HL-60/S4 (cell line): ENCODE results near the gene DNAAF5.

Experiments
- in situ Hi-C: fragments of 300-500 bp; cut with MboI; formaldehyde crosslinking; loops from 2 replicates; pipeline ENCODE4 v1.14.3; 2022; ENCODE audit warnings: low sequenced_read_pairs

Gene DNAAF5

GRCh38 chr7:763762-764161 lies 37.3 kb downstream of the DNAAF5 start:
- in situ Hi-C loops = no loop called here

GRCh38 chr7:765383-765782 lies 38.9 kb downstream of the DNAAF5 start:
- in situ Hi-C loops = no loop called here

- in situ Hi-C loops = no loop called here
Observed at GRCh38 chr7:767580-767940, 41.1 kb downstream of the DNAAF5 start.

- in situ Hi-C loops = no loop called here
Observed at GRCh38 chr7:767941-768731, 41.6 kb downstream of the DNAAF5 start.

- in situ Hi-C loops = no loop called here
Observed at GRCh38 chr7:768881-769504, 42.5 kb downstream of the DNAAF5 start.

- in situ Hi-C loops = loop anchor here (10.0 kb wide), 1 partner anchor 456 kb away; no protein-coding TSS in a partner anchor
Observed at GRCh38 chr7:770336-770735, 43.8 kb downstream of the DNAAF5 start.

- in situ Hi-C loops = loop anchor here (10.0 kb wide), 1 partner anchor 456 kb away; no protein-coding TSS in a partner anchor
Observed at GRCh38 chr7:770741-771166, 44.3 kb downstream of the DNAAF5 start.

- in situ Hi-C loops = loop anchor here (10.0 kb wide), 1 partner anchor 457 kb away; no protein-coding TSS in a partner anchor
Observed at GRCh38 chr7:771234-772004, 44.9 kb downstream of the DNAAF5 start.

GRCh38 chr7:772005-772294 lies 45.5 kb downstream of the DNAAF5 start:
- in situ Hi-C loops = loop anchor here (10.0 kb wide), 1 partner anchor 457 kb away; no protein-coding TSS in a partner anchor

GRCh38 chr7:772392-772791 lies 45.9 kb downstream of the DNAAF5 start:
- in situ Hi-C loops = loop anchor here (10.0 kb wide), 1 partner anchor 458 kb away; no protein-coding TSS in a partner anchor

GRCh38 chr7:772861-773621 lies 46.5 kb downstream of the DNAAF5 start:
- in situ Hi-C loops = loop anchor here (10.0 kb wide), 1 partner anchor 458 kb away; no protein-coding TSS in a partner anchor

- in situ Hi-C loops = loop anchor here (10.0 kb wide), 1 partner anchor 459 kb away; no protein-coding TSS in a partner anchor
Observed at GRCh38 chr7:773622-773915, 47.1 kb downstream of the DNAAF5 start.

GRCh38 chr7:774161-775109 lies 47.9 kb downstream of the DNAAF5 start:
- in situ Hi-C loops = loop anchor here (10.0 kb wide), 1 partner anchor 460 kb away; no protein-coding TSS in a partner anchor

GRCh38 chr7:776381-776780 lies 49.9 kb downstream of the DNAAF5 start:
- in situ Hi-C loops = loop anchor here (10.0 kb wide), 1 partner anchor 462 kb away; no protein-coding TSS in a partner anchor

- in situ Hi-C loops = loop anchor here (10.0 kb wide), 1 partner anchor 462 kb away; no protein-coding TSS in a partner anchor
Observed at GRCh38 chr7:776992-777727, 50.7 kb downstream of the DNAAF5 start.

GRCh38 chr7:777728-778078 lies 51.2 kb downstream of the DNAAF5 start:
- in situ Hi-C loops = loop anchor here (10.0 kb wide), 1 partner anchor 463 kb away; no protein-coding TSS in a partner anchor

GRCh38 chr7:778271-778967 lies 51.9 kb downstream of the DNAAF5 start:
- in situ Hi-C loops = loop anchor here (10.0 kb wide), 1 partner anchor 464 kb away; no protein-coding TSS in a partner anchor

- in situ Hi-C loops = loop anchor here (10.0 kb wide), 1 partner anchor 464 kb away; no protein-coding TSS in a partner anchor
Observed at GRCh38 chr7:778968-779451, 52.5 kb downstream of the DNAAF5 start.
